ENCODE measurements around the gene METTL16. TPM values are rescaled to one million over a fixed set of nuclear protein-coding genes. Genes with fewer than 3 reads are reported as not detected.
"Not testable (repeated sequence)": the region's sequence is repeated elsewhere in the genome, so short reads cannot be mapped to it uniquely, and the experiment has no call there.

Gene METTL16
- total and polyA plus RNA-seq, 7 donors = 6.5 to 33.2 (median 18.3) TPM

- no peak for TF ChIP-seq CTCF (IDR thresholded peaks at IDR 0.05)
- TF ChIP-seq EP300 (IDR thresholded peaks at IDR 0.05) = no peak
- no peak for TF ChIP-seq POLR2A (IDR thresholded peaks at IDR 0.05)
- TF ChIP-seq POLR2AphosphoS5 (IDR thresholded peaks at IDR 0.05) = no peak
- H3K36me3 ChIP-seq = peaks cover 0 to 10% (median 3%) of the 10 kb centered on the region in 4 donors
- WGBS, 2 donors = 96 to 100% methylated on average over 1 of the region's 1 CpG
- no peaks in the 10 kb centered on the region for H3K9me3 ChIP-seq
- intact Hi-C loops (cut with DNase I) = no loop called here
- no peaks in the 10 kb centered on the region for H3K4me1 ChIP-seq
- no peak overlapping the region for H3K27ac ChIP-seq
- no peak overlapping the region for H3K4me3 ChIP-seq
- H3K27me3 ChIP-seq = no peaks in the 10 kb centered on the region
- no peak for DNase-seq
Observed at GRCh38 chr17:2445638-2446037, 66.0 kb downstream of the METTL16 start.

- H3K27me3 ChIP-seq = no peaks in the 10 kb centered on the region
- no peak overlapping the region for H3K27ac ChIP-seq
- H3K36me3 ChIP-seq = peaks cover 0 to 12% (median 4%) of the 10 kb centered on the region in 4 donors
- H3K4me3 ChIP-seq = no peak overlapping the region
- no peak for DNase-seq
- WGBS, 2 donors = 97% methylated on average over 8 of the region's 8 CpGs
- no peaks in the 10 kb centered on the region for H3K4me1 ChIP-seq
- no peaks in the 10 kb centered on the region for H3K9me3 ChIP-seq
- intact Hi-C loops (cut with DNase I) = no loop called here
- no peak for TF ChIP-seq POLR2A (IDR thresholded peaks at IDR 0.05)
- no peak for TF ChIP-seq POLR2AphosphoS5 (IDR thresholded peaks at IDR 0.05)
- no peak for TF ChIP-seq CTCF (IDR thresholded peaks at IDR 0.05)
- no peak for TF ChIP-seq EP300 (IDR thresholded peaks at IDR 0.05)
Observed at GRCh38 chr17:2444382-2444781, 67.3 kb downstream of the METTL16 start.

- Histone ChIP-seq H3K27ac (no peak overlapping the region), H3K27me3 (no peaks in the 10 kb centered on the region), H3K4me3 (no peak overlapping the region), H3K4me1 (no peaks in the 10 kb centered on the region), H3K36me3 (peaks cover 9 to 34% (median 18%) of the 10 kb centered on the region in 4 donors), H3K9me3 (no peaks in the 10 kb centered on the region)
- DNase-seq = no peak
- WGBS, 2 donors = 13 to 59% methylated on average over 3 of the region's 3 CpGs
- intact Hi-C loops (cut with DNase I) = no loop called here
- TF ChIP-seq POLR2A (IDR thresholded peaks at IDR 0.05) (no peak), POLR2AphosphoS5 (IDR thresholded peaks at IDR 0.05) (no peak), EP300 (IDR thresholded peaks at IDR 0.05) (no peak), CTCF (IDR thresholded peaks at IDR 0.05) (no peak)
Observed at GRCh38 chr17:2442166-2442565, 69.5 kb downstream of the METTL16 start.

- no peaks in the 10 kb centered on the region for H3K9me3 ChIP-seq
- no peaks in the 10 kb centered on the region for H3K4me1 ChIP-seq
- TF ChIP-seq EP300 (IDR thresholded peaks at IDR 0.05) = no peak
- no peak for TF ChIP-seq POLR2A (IDR thresholded peaks at IDR 0.05)
- no peak for TF ChIP-seq POLR2AphosphoS5 (IDR thresholded peaks at IDR 0.05)
- no peak for TF ChIP-seq CTCF (IDR thresholded peaks at IDR 0.05)
- DNase-seq = no peak
- H3K27me3 ChIP-seq = no peaks in the 10 kb centered on the region
- H3K27ac ChIP-seq = no peak overlapping the region
- H3K4me3 ChIP-seq = no peak overlapping the region
- WGBS, 2 donors = 97 to 99% methylated on average over 4 of the region's 4 CpGs
- peaks cover 9 to 46% (median 29%) of the 10 kb centered on the region in 4 donors for H3K36me3 ChIP-seq
- intact Hi-C loops (cut with DNase I) = no loop called here
Observed at GRCh38 chr17:2440930-2441329, 70.8 kb downstream of the METTL16 start.

- H3K9me3 ChIP-seq; H3K4me1 ChIP-seq; H3K27ac ChIP-seq; H3K27me3 ChIP-seq; H3K4me3 ChIP-seq; intact Hi-C loops (cut with DNase I); DNase-seq: not testable (repeated sequence)
- H3K36me3 ChIP-seq = peaks cover 9 to 53% (median 29%) of the 10 kb centered on the region in 4 donors
- 93 to 94% methylated on average over 6 of the region's 6 CpGs for WGBS, 2 donors
Observed at GRCh38 chr17:2439997-2440396, 71.7 kb downstream of the METTL16 start.
